ENCODE results near the gene INPP1.

The INPP1 gene

GRCh38 chr2:190407246-190407661 is 63.9 kb downstream of the INPP1 start:
- ChIA-PET CTCF (interaction anchor here (1.0 to 1.4 kb wide), 9 partner anchors 8 to 63 kb away, joined by 3 to 4 read pairs (median 3); no protein-coding TSS in a partner anchor), POLR2A (interaction anchor here (1.1 to 1.2 kb wide), 4 partner anchors 26 to 63 kb away, joined by 3 to 7 read pairs (median 4); no protein-coding TSS in a partner anchor)
- H3K27me3 ChIP-seq (replicated peaks in 2 of 5; ENCODE audit: control insufficient read depth in 4 of 5, insufficient read depth in 5 of 5, low read length in 4 of 5) = no peaks in the 10 kb centered on the region
- peak; percentile 38 to 94 (median 93) for DNase-seq
- H3K9me3 ChIP-seq (ENCODE audit: control extremely low read depth in 1 of 5, control insufficient read depth in 4 of 5, insufficient read depth in 2 of 5, low read depth in 1 of 5, low read length in 4 of 5) = peaks cover 0 to 2% (median 0%) of the 10 kb centered on the region in 5 experiments
- H3K36me3 ChIP-seq (ENCODE audit: control insufficient read depth in 4 of 4, insufficient read depth in 4 of 4, low read length in 3 of 4) = peaks cover 0 to 2% (median 0%) of the 10 kb centered on the region in 4 experiments
- peaks cover 13 to 45% (median 33%) of the 10 kb centered on the region in 4 experiments for H3K4me1 ChIP-seq (ENCODE audit: control extremely low read depth in 1 of 4, control insufficient read depth in 4 of 4, insufficient read depth in 4 of 4, low read length in 3 of 4)
- 58% methylated on average over 8 of the region's 11 CpGs for WGBS (ENCODE audit: insufficient coverage)
- peak overlapping the region; percentile 74 to 96 for H3K27ac ChIP-seq (ENCODE audit: insufficient read depth in 1 of 2, low read depth in 1 of 2, low read length in 2 of 2, poor library complexity in 1 of 2, severe bottlenecking in 2 of 2)
- peak overlapping the region in 6 of 7 experiments; percentile 76 to 91 (median 82) for H3K4me3 ChIP-seq (ENCODE audit: control insufficient read depth in 1 of 7, extremely low read depth in 1 of 7, insufficient read depth in 4 of 7, low read depth in 2 of 7, low read length in 6 of 7)

- CTCF ChIA-PET = interaction anchor here (1.0 to 1.3 kb wide), 5 partner anchors 8 to 60 kb away, joined by 3 to 4 read pairs (median 4); no protein-coding TSS in a partner anchor
- Histone ChIP-seq H3K27me3 (replicated peaks in 2 of 5; ENCODE audit: control insufficient read depth in 4 of 5, insufficient read depth in 5 of 5, low read length in 4 of 5) (no peaks in the 10 kb centered on the region), H3K4me1 (ENCODE audit: control extremely low read depth in 1 of 4, control insufficient read depth in 4 of 4, insufficient read depth in 4 of 4, low read length in 3 of 4) (peaks cover 13 to 50% (median 36%) of the 10 kb centered on the region in 4 experiments), H3K27ac (ENCODE audit: insufficient read depth in 1 of 2, low read depth in 1 of 2, low read length in 2 of 2, poor library complexity in 1 of 2, severe bottlenecking in 2 of 2) (peak within 1 kb of the TSS; percentile 93 to 96), H3K4me3 (ENCODE audit: control insufficient read depth in 1 of 7, extremely low read depth in 1 of 7, insufficient read depth in 4 of 7, low read depth in 2 of 7, low read length in 6 of 7) (peak within 1 kb of the TSS; percentile 68 to 91 (median 81)), H3K36me3 (ENCODE audit: control insufficient read depth in 4 of 4, insufficient read depth in 4 of 4, low read length in 3 of 4) (peaks cover 0 to 2% (median 0%) of the 10 kb centered on the region in 4 experiments), H3K9me3 (ENCODE audit: control extremely low read depth in 1 of 5, control insufficient read depth in 4 of 5, insufficient read depth in 2 of 5, low read depth in 1 of 5, low read length in 4 of 5) (peaks cover 0 to 2% (median 0%) of the 10 kb centered on the region in 5 experiments)
- DNase-seq = peak; percentile 46 to 63 (median 53)
- WGBS (ENCODE audit: insufficient coverage) = under 1% methylated on average over 75 of the region's 98 CpGs
- POLR2A ChIA-PET = interaction anchor here (1.1 to 1.2 kb wide), 4 partner anchors 26 to 62 kb away, joined by 3 to 7 read pairs (median 4); no protein-coding TSS in a partner anchor
These were observed 64.5 kb downstream of the INPP1 start, which contains the start of gene MFSD6 for GRCh38 chr2:190407662-190408537. MFSD6 (plus strand) TSS chr2:190408355; CDS start chr2:190436030, 27,675 bp downstream.

GRCh38 chr2:190408538-190409271 is 65.3 kb downstream of the INPP1 start:
- peaks cover 13 to 58% (median 44%) of the 10 kb centered on the region in 4 experiments for H3K4me1 ChIP-seq (ENCODE audit: control extremely low read depth in 1 of 4, control insufficient read depth in 4 of 4, insufficient read depth in 4 of 4, low read length in 3 of 4)
- WGBS (ENCODE audit: insufficient coverage) = 0% methylated on average over 32 of the region's 54 CpGs
- H3K9me3 ChIP-seq (ENCODE audit: control extremely low read depth in 1 of 5, control insufficient read depth in 4 of 5, insufficient read depth in 2 of 5, low read depth in 1 of 5, low read length in 4 of 5) = peaks cover 0 to 2% (median 0%) of the 10 kb centered on the region in 5 experiments
- peaks cover 0 to 2% (median 0%) of the 10 kb centered on the region in 4 experiments for H3K36me3 ChIP-seq (ENCODE audit: control insufficient read depth in 4 of 4, insufficient read depth in 4 of 4, low read length in 3 of 4)
- peak overlapping the region; percentile 93 to 96 for H3K27ac ChIP-seq (ENCODE audit: insufficient read depth in 1 of 2, low read depth in 1 of 2, low read length in 2 of 2, poor library complexity in 1 of 2, severe bottlenecking in 2 of 2)
- no peaks in the 10 kb centered on the region for H3K27me3 ChIP-seq (replicated peaks in 2 of 5; ENCODE audit: control insufficient read depth in 4 of 5, insufficient read depth in 5 of 5, low read length in 4 of 5)
- POLR2A ChIA-PET = no interaction called here
- peak overlapping the region; percentile 68 to 91 (median 81) for H3K4me3 ChIP-seq (ENCODE audit: control insufficient read depth in 1 of 7, extremely low read depth in 1 of 7, insufficient read depth in 4 of 7, low read depth in 2 of 7, low read length in 6 of 7)
- CTCF ChIA-PET = no interaction called here
- DNase-seq = peak; percentile 74 to 92 (median 89)

- H3K4me3 ChIP-seq (ENCODE audit: control insufficient read depth in 1 of 7, extremely low read depth in 1 of 7, insufficient read depth in 4 of 7, low read depth in 2 of 7, low read length in 6 of 7) = peak overlapping the region in 6 of 7 experiments; percentile 76 to 91 (median 82)
- peak overlapping the region in 1 of 2 experiments; percentile 96 for H3K27ac ChIP-seq (ENCODE audit: insufficient read depth in 1 of 2, low read depth in 1 of 2, low read length in 2 of 2, poor library complexity in 1 of 2, severe bottlenecking in 2 of 2)
- H3K27me3 ChIP-seq (replicated peaks in 2 of 5; ENCODE audit: control insufficient read depth in 4 of 5, insufficient read depth in 5 of 5, low read length in 4 of 5) = no peaks in the 10 kb centered on the region
- no peak for DNase-seq
- H3K4me1 ChIP-seq (ENCODE audit: control extremely low read depth in 1 of 4, control insufficient read depth in 4 of 4, insufficient read depth in 4 of 4, low read length in 3 of 4) = peaks cover 13 to 60% (median 48%) of the 10 kb centered on the region in 4 experiments
- ChIA-PET CTCF (interaction anchor here (1.0 to 1.5 kb wide), 4 partner anchors 26 to 103 kb away, joined by 3 read pairs; no protein-coding TSS in a partner anchor), POLR2A (no interaction called here)
- H3K9me3 ChIP-seq (ENCODE audit: control extremely low read depth in 1 of 5, control insufficient read depth in 4 of 5, insufficient read depth in 2 of 5, low read depth in 1 of 5, low read length in 4 of 5) = peaks cover 0 to 2% (median 0%) of the 10 kb centered on the region in 5 experiments
- WGBS (ENCODE audit: insufficient coverage) = 59% methylated on average over 2 of the region's 2 CpGs
- H3K36me3 ChIP-seq (ENCODE audit: control insufficient read depth in 4 of 4, insufficient read depth in 4 of 4, low read length in 3 of 4) = peaks cover 0 to 2% (median 0%) of the 10 kb centered on the region in 4 experiments
These were observed 66.2 kb downstream of the INPP1 start for GRCh38 chr2:190409616-190410015.

GRCh38 chr2:190410166-190410565 is 66.8 kb downstream of the INPP1 start:
- H3K4me1 ChIP-seq (ENCODE audit: control extremely low read depth in 1 of 4, control insufficient read depth in 4 of 4, insufficient read depth in 4 of 4, low read length in 3 of 4) = peaks cover 13 to 61% (median 48%) of the 10 kb centered on the region in 4 experiments
- ChIA-PET CTCF (interaction anchor here (0.7 to 1.5 kb wide), 7 partner anchors 17 to 119 kb away, joined by 3 read pairs; no protein-coding TSS in a partner anchor), POLR2A (no interaction called here)
- no CpG with 5 or more reads among the region's 3 CpGs for WGBS (ENCODE audit: insufficient coverage)
- peak overlapping the region in 1 of 7 experiments; percentile 24 for H3K4me3 ChIP-seq (ENCODE audit: control insufficient read depth in 1 of 7, extremely low read depth in 1 of 7, insufficient read depth in 4 of 7, low read depth in 2 of 7, low read length in 6 of 7)
- H3K27me3 ChIP-seq (replicated peaks in 2 of 5; ENCODE audit: control insufficient read depth in 4 of 5, insufficient read depth in 5 of 5, low read length in 4 of 5) = no peaks in the 10 kb centered on the region
- peaks cover 0 to 2% (median 0%) of the 10 kb centered on the region in 5 experiments for H3K9me3 ChIP-seq (ENCODE audit: control extremely low read depth in 1 of 5, control insufficient read depth in 4 of 5, insufficient read depth in 2 of 5, low read depth in 1 of 5, low read length in 4 of 5)
- H3K27ac ChIP-seq (ENCODE audit: insufficient read depth in 1 of 2, low read depth in 1 of 2, low read length in 2 of 2, poor library complexity in 1 of 2, severe bottlenecking in 2 of 2) = no peak overlapping the region
- H3K36me3 ChIP-seq (ENCODE audit: control insufficient read depth in 4 of 4, insufficient read depth in 4 of 4, low read length in 3 of 4) = peaks cover 0 to 2% (median 0%) of the 10 kb centered on the region in 4 experiments
- DNase-seq = peak in 1 of 3 donors; percentile 18

- Histone ChIP-seq H3K27ac (ENCODE audit: insufficient read depth in 1 of 2, low read depth in 1 of 2, low read length in 2 of 2, poor library complexity in 1 of 2, severe bottlenecking in 2 of 2) (no peak overlapping the region), H3K4me3 (ENCODE audit: control insufficient read depth in 1 of 7, extremely low read depth in 1 of 7, insufficient read depth in 4 of 7, low read depth in 2 of 7, low read length in 6 of 7) (no peak overlapping the region), H3K9me3 (ENCODE audit: control extremely low read depth in 1 of 5, control insufficient read depth in 4 of 5, insufficient read depth in 2 of 5, low read depth in 1 of 5, low read length in 4 of 5) (no peaks in the 10 kb centered on the region), H3K4me1 (ENCODE audit: control extremely low read depth in 1 of 4, control insufficient read depth in 4 of 4, insufficient read depth in 4 of 4, low read length in 3 of 4) (peaks cover 15 to 67% (median 52%) of the 10 kb centered on the region in 4 experiments), H3K36me3 (ENCODE audit: control insufficient read depth in 4 of 4, insufficient read depth in 4 of 4, low read length in 3 of 4) (peaks cover 0 to 8% (median 0%) of the 10 kb centered on the region in 4 experiments), H3K27me3 (replicated peaks in 2 of 5; ENCODE audit: control insufficient read depth in 4 of 5, insufficient read depth in 5 of 5, low read length in 4 of 5) (no peaks in the 10 kb centered on the region)
- ChIA-PET CTCF (interaction anchor here (1.0 kb wide), 1 partner anchor 98 kb away, joined by 3 read pairs; no protein-coding TSS in a partner anchor), POLR2A (no interaction called here)
- 100% methylated on average over 1 of the region's 3 CpGs for WGBS (ENCODE audit: insufficient coverage)
- no peak for DNase-seq
These were observed 69.6 kb downstream of the INPP1 start for GRCh38 chr2:190412966-190413365.

All from common myeloid progenitor, CD34-positive (primary cell).